Endodermal cell (in vitro differentiated cells): ENCODE results near the gene FPGS. TPM values are rescaled to one million over a fixed set of nuclear protein-coding genes. Genes with fewer than 3 reads are reported as not detected.
A peak's percentile ranks its signal among the peaks of the same experiment; 100 is the strongest.

Experiments
- DNase-seq: peaks from one replicate; pipeline ENCODE4 v3.0.0-alpha.2; 2017
- H3K27ac ChIP-seq: 2 replicates; pipeline ENCODE4 v1.5.1; 2013; ENCODE audit warnings: mild to moderate bottlenecking, low read depth, low read length, moderate library complexity
- H3K27me3 ChIP-seq: 2 replicates; pipeline ENCODE4 v1.6.1; 2013; ENCODE audit warnings: mild to moderate bottlenecking, low read length, moderate library complexity; ENCODE audit not compliant: insufficient read depth, control insufficient read depth, poor library complexity, severe bottlenecking
- H3K36me3 ChIP-seq: 2 replicates; pipeline ENCODE4 v1.7.0; 2013; ENCODE audit warnings: mild to moderate bottlenecking, low read length, moderate library complexity; ENCODE audit not compliant: control insufficient read depth, insufficient read depth
- H3K4me1 ChIP-seq: one replicate; pipeline ENCODE4 v1.7.0; 2013; ENCODE audit warnings: low read length; ENCODE audit not compliant: control insufficient read depth, insufficient read depth
- H3K4me3 ChIP-seq: 2 replicates; pipeline ENCODE4 v1.5.1; 2013; ENCODE audit warnings: mild to moderate bottlenecking, low read length, moderate library complexity
- H3K9ac ChIP-seq: 2 replicates; pipeline ENCODE4 v1.6.1; 2013; ENCODE audit warnings: mild to moderate bottlenecking, low read length, moderate library complexity; ENCODE audit not compliant: poor library complexity, severe bottlenecking; ENCODE audit errors: extremely low read depth
- H3K9me3 ChIP-seq: 2 replicates; pipeline ENCODE4 v1.6.1; 2013; ENCODE audit warnings: mild to moderate bottlenecking, low read length, moderate library complexity; ENCODE audit not compliant: control insufficient read depth
- H3K27ac Mint-ChIP-seq: 2 replicates; pipeline ENCODE4 v1.8.0; 2020; ENCODE audit warnings: mixed read lengths
- H3K27me3 Mint-ChIP-seq: 2 replicates; pipeline ENCODE4 v1.8.0; 2021; ENCODE audit warnings: mild to moderate bottlenecking, mixed read lengths; ENCODE audit not compliant: insufficient read depth
- H3K36me3 Mint-ChIP-seq: 2 replicates; pipeline ENCODE4 v1.8.0; 2020; ENCODE audit warnings: low read depth, mixed read lengths
- H3K4me1 Mint-ChIP-seq: 2 replicates; pipeline ENCODE4 v1.8.0; 2020; ENCODE audit warnings: mixed read lengths
- H3K4me3 Mint-ChIP-seq: 2 replicates; pipeline ENCODE4 v1.8.0; 2020; ENCODE audit warnings: mild to moderate bottlenecking, moderate library complexity, mixed read lengths
- H3K9me3 Mint-ChIP-seq: 2 replicates; pipeline ENCODE4 v1.8.0; 2020; ENCODE audit warnings: mild to moderate bottlenecking, mixed read lengths
- CTCF ChIP-seq: fragments of 200-600 bp; sonication (generic); conservative IDR thresholded peaks from 2 replicates; pipeline ENCODE4 v1.5.0; 2021; ENCODE audit warnings: antibody characterized with exemption, mild to moderate bottlenecking
- WGBS, 2 experiments: methylation state at CpG; one replicate each; pipeline versions ENCODE4 v1.1.5 to v1.1.7; 2013; ENCODE audit warnings: missing lambda C conversion rate in 2 of 2, mixed read lengths in 1 of 2; ENCODE audit not compliant: insufficient coverage in 1 of 2, insufficient read length in 1 of 2; 5-methylcytosine and 5-hydroxymethylcytosine counted together
- total RNA-seq, 2 donors: library from RNA; stranded (reverse); fragmentation: NEBNext Ultra II Directional in 1 of 2; extraction: Animal tissue kit (Norgen Biotek cat#: 25700) in 1 of 2; gene quantifications; 2 replicates in 1 of 2; 3 replicates in 1 of 2; pipeline ENCODE4 v1.2.1, GENCODE V29; 2021

The FPGS gene
- total RNA-seq, 2 donors from 2014 or later: 75.2 to 76.4 TPM

GRCh38 chr9:127816728-127817127 lies 14.0 kb downstream of the FPGS start:
- Histone ChIP-seq H3K9me3 (no peaks in the 10 kb centered on the region), H3K27ac (no peak overlapping the region), H3K9ac (no peak overlapping the region), H3K4me1 (no peaks in the 10 kb centered on the region), H3K36me3 (peaks cover 16% of the 10 kb centered on the region), H3K27me3 (no peaks in the 10 kb centered on the region), H3K4me3 (no peak overlapping the region)
- Mint-ChIP-seq H3K36me3 (peaks cover 24% of the 10 kb centered on the region), H3K9me3 (no peaks in the 10 kb centered on the region), H3K27me3 (no peaks in the 10 kb centered on the region), H3K4me1 (no peaks in the 10 kb centered on the region), H3K27ac (no peak overlapping the region), H3K4me3 (no peak overlapping the region)
- no peak for TF ChIP-seq CTCF
- WGBS, 2 experiments: 90 to 95% methylated on average over 6 to 8 of the region's 8 CpGs
- DNase-seq: peak; percentile 38

- WGBS, 2 experiments: 82 to 94% methylated on average over 2 to 17 of the region's 17 CpGs
- H3K27ac Mint-ChIP-seq: peak overlapping the region; percentile 35
Measured at GRCh38 chr9:127817881-127818434, 15.3 kb downstream of the FPGS start.

GRCh38 chr9:127818574-127818973 lies 15.9 kb downstream of the FPGS start:
- Histone ChIP-seq H3K4me3 (no peak overlapping the region), H3K9ac (no peak overlapping the region), H3K36me3 (no peaks in the 10 kb centered on the region), H3K4me1 (no peaks in the 10 kb centered on the region), H3K9me3 (no peaks in the 10 kb centered on the region), H3K27me3 (no peaks in the 10 kb centered on the region), H3K27ac (no peak overlapping the region)
- no peak overlapping the region for H3K4me3 Mint-ChIP-seq
- H3K27ac Mint-ChIP-seq: peak overlapping the region; percentile 35
- H3K27me3 Mint-ChIP-seq: no peaks in the 10 kb centered on the region
- WGBS, 2 experiments: 94 to 100% methylated on average over 4 to 9 of the region's 11 CpGs
- peak; percentile 44 for DNase-seq
- no peak for TF ChIP-seq CTCF
- peaks cover 16% of the 10 kb centered on the region for H3K36me3 Mint-ChIP-seq
- H3K9me3 Mint-ChIP-seq: no peaks in the 10 kb centered on the region
- no peaks in the 10 kb centered on the region for H3K4me1 Mint-ChIP-seq

More at GRCh38 chr9:127817881-127818434, 15.3 kb downstream of the FPGS start:
- Histone ChIP-seq H3K4me3 (no peak overlapping the region), H3K27ac (no peak overlapping the region), H3K27me3 (no peaks in the 10 kb centered on the region), H3K9ac (no peak overlapping the region), H3K36me3 (peaks cover 5% of the 10 kb centered on the region), H3K9me3 (no peaks in the 10 kb centered on the region), H3K4me1 (no peaks in the 10 kb centered on the region)
- DNase-seq: peak; percentile 37
- Mint-ChIP-seq H3K4me3 (no peak overlapping the region), H3K27me3 (no peaks in the 10 kb centered on the region), H3K9me3 (no peaks in the 10 kb centered on the region), H3K4me1 (no peaks in the 10 kb centered on the region), H3K36me3 (peaks cover 22% of the 10 kb centered on the region)
- no peak for TF ChIP-seq CTCF
